ENCODE results near the gene SIK1. TPM values are rescaled to one million over a fixed set of nuclear protein-coding genes. Genes with fewer than 3 reads are reported as not detected.
A peak's percentile ranks its signal among the peaks of the same experiment; 100 is the strongest.
"Not testable (repeated sequence)": the region's sequence is repeated elsewhere in the genome, so short reads cannot be mapped to it uniquely, and the experiment has no call there.

Gene SIK1
- total RNA-seq = 8.0 TPM
- long read RNA-seq, full-length matches to known transcripts = 1 of 4 reads
- long read RNA-seq, partial matches to known transcripts = 1 of 4 reads
- long read RNA-seq, other reads (novel, unspliced or antisense) = 2 of 4 reads

DNA sequence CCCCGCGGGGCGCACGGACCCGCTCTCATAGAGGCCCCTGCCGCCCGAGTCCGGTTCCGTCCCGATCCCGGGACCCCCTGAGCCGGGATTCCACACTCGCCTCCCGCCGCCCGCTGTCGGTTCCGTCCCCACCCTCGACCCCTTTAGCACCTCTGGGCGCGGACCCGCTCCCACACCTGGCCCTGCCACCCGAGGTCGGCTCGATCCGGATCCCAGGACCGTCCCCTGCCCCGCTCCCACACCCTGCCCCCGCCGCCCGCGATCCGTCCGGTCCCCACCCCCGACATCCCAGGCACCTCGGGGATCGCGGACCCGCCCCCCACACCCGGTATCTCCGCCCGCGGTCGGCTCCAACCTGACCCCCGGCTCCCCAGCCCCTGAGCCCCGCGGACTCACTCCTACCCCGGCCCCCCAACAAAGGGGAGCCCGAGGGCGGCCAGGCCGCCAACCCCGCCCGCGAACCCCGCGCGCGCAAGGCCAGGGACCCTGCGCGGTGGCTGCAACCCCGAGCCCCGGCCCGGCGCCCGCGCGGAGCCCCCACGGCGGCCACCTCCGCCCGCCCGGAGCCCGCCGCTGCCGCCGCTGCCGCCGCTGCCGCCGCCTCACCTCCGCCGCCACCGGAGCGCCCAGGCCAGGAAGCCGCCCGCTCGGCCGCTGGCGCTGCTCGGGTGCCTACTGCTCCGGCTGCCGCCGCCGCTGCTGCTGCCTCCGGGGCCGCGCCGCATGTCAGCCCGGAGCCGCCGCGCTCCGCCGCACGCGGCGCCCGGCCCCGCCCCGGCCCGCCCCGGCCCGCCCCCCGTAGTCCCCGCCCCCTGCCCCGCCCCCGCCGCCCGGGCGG is at the start of gene SIK1:
TSS of gene SIK1 (minus strand) at position 728 of the 838 bp plus-strand sequence. CDS start 953 bp downstream, outside the sequence.
- DNase-seq; intact Hi-C loops (cut with micrococcal nuclease): not testable (repeated sequence)
- peak; percentile 2 for ATAC-seq

DNA sequence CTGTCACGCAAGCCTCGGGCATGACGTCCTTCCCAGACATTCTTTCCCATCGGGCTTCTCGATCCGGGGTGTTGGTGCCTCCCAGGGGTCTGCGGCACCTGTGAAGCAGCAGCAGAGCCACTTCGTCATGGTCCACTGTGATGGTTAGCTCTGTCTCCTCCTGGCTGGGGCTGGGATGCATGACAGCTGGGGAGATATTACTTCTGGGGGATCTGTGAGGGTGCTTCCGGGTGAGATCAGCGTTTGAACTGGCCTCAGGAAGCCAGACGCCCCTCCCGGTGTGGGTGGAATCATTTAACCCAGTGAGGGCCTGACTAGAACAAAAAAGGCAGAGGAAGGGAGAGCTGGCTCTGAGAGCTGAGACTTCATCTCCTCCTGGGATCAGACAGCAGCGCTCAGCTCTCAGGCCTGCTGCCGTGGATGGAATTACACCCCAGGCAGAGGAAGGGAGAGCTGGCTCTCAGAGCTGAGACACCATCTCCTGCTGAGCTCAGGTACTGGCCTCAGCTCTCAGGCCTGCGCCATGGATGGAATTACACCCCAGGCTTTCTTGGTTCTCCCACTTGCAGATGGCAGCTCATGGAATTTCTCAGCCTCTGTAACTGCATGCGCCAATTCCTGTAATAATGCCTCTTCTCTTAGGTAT is 44.8 kb upstream of the SIK1 start:
- intact Hi-C loops (cut with micrococcal nuclease); DNase-seq: not testable (repeated sequence)
- ATAC-seq = peak; percentile 46

- ATAC-seq; DNase-seq; intact Hi-C loops (cut with micrococcal nuclease): not testable (repeated sequence)
Measured at GRCh38 chr21:43469719-43470458, 43.0 kb upstream of the SIK1 start.

- ATAC-seq (no peak), DNase-seq (no peak)
- intact Hi-C loops (cut with micrococcal nuclease) = no loop called here
Measured at GRCh38 chr21:43467785-43468184, 40.9 kb upstream of the SIK1 start.

GRCh38 chr21:43465159-43465558 is 38.2 kb upstream of the SIK1 start:
- ATAC-seq; DNase-seq; intact Hi-C loops (cut with micrococcal nuclease): not testable (repeated sequence)

- ATAC-seq; intact Hi-C loops (cut with micrococcal nuclease); DNase-seq: not testable (repeated sequence)
Measured at GRCh38 chr21:43463498-43464261, 36.7 kb upstream of the SIK1 start.

GRCh38 chr21:43462932-43463331 is 36.0 kb upstream of the SIK1 start:
- DNase-seq; intact Hi-C loops (cut with micrococcal nuclease); ATAC-seq: not testable (repeated sequence)

- intact Hi-C loops (cut with micrococcal nuclease); ATAC-seq: not testable (repeated sequence)
Measured at GRCh38 chr21:43460475-43460874, 33.5 kb upstream of the SIK1 start.

DNA sequence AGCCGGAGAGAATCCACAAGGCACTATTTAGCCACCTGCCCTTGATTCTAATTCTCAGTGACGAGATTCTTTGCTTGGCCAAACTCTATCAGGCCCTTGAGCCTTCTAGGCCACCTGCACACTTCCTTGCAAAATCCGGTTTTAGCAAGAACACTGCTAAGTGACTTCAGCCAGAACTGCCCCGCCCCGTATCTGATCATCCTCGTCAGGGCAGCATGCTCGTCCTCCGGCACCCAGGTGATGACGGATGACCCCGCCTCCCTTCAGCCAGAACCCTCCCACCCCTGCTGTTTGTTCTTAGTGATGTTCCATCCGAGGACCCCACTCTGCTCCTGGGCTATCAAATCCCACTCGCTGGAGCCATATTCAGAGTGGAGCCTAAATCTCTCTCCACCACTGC is 32.1 kb upstream of the SIK1 start:
- intact Hi-C loops (cut with micrococcal nuclease); DNase-seq; ATAC-seq: not testable (repeated sequence)

More at GRCh38 chr21:43460475-43460874, 33.5 kb upstream of the SIK1 start:
- not testable (repeated sequence) for DNase-seq

DNA sequence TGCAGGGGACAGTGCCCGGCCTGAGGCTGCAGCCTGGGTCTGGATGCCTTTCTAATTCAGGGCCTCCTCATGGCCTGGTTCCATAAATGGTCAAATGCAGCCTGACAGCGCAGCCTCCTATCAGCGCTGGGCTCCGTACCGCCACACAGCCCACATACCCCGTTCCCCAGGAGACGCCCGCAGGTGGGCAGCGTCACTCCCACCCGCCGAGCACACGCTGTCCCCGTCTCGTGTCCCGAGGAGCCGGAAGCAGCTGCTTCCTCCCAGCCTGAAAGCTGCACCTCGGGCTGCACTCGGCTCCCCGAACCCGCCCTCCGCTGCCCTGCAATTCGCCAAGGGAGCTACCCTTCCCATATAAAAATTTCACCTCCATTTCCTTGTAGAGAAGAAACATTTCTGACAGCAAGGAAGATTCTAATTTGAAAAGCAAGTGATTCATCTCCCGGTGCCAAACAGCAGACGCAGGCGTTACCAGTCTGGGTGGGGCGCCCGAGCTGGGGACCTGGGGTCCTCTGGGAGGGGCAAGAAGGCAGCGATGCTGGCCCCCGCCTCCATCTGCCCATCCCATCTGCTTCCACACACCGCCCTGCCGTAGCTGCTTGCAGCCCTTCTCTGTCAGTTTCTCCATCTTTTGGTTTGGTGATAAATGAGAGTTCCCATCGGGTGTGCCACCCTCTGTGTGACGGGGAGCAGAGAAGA is 29.8 kb upstream of the SIK1 start:
- intact Hi-C loops (cut with micrococcal nuclease) = not testable (repeated sequence)
- ATAC-seq = peak; percentile 81

DNA sequence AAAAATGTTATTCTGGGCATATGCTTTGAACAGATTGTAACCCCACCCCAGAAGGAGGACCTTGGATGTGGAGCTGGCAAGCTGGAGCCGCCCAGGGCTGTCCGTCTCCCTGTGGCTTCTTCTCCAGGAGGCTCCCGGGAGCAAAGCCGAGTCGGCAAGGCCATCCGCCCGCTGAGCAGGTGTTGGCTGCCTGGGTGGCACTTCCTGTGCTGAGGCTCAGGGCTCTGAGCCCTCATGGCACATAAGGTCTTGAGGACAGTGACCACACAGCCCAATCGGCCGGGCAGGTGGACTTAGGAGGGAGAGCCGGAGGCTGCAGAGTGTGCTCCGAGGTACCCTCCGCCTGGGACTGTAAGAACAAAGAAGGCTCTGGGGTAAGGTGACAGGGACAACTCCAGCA is 28.8 kb upstream of the SIK1 start:
- intact Hi-C loops (cut with micrococcal nuclease); DNase-seq; ATAC-seq: not testable (repeated sequence)

More for the DNA sequence above, 29.8 kb upstream of the SIK1 start:
- not testable (repeated sequence) for DNase-seq

DNA sequence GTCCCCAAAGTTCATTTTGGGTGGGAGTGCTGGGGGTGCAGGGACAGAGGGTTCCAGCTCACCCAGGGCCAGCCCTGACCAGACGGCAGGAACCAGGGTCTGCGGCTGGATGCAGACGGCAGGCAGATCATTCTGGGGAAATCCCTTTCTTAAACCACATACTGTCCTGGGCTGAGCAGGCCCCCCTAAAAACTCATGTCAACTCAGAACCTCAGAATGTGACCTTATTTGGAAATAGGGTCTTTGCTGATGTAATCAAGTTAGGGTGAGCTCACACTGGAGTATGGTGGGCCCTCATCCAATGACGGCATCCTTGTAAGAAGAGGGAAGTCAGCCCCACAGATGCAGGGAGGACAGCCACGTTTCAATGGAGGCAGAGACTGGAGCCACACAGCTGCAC is 27.2 kb upstream of the SIK1 start:
- ATAC-seq; intact Hi-C loops (cut with micrococcal nuclease); DNase-seq: not testable (repeated sequence)

DNA sequence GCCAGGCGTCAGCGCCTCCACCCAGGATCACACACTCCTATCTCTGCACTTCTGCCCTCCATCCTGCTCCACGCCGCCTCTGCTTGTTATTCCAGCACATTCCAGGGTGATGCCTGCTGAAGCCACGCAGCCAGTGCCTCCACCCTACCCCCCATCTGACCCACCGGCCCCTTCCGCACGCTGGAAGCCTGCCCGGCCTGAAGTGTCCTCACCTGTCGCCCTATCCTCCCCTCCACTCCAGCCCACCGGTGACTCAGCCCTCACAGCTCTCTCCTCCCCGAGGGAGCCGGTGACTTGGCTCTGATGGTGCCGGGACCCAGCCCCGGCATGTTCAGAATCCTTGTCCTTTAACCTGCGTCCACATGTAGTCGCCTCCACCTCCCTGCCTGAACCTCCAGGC is 24.9 kb upstream of the SIK1 start:
- ATAC-seq; intact Hi-C loops (cut with micrococcal nuclease): not testable (repeated sequence)

DNA sequence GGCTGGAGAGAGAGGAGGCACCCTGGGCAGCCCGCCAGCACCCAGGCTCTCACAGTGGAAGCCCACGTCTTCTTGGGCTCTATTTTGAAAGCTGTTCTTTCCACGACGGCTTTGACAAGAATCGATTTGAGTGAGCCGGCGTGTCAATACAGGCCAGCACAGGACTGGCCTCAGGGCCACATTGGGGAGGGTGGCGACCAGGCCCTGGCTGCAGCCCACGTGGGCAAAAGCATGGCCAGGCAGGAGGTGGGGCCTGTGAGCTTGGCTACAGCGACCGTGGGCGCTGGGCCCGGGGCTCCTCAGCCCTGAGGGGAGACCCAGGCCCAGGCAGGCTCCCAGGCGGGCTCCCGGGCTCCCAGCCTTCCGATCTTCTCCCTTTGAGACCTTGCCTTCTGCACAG is 23.4 kb upstream of the SIK1 start:
- DNase-seq; intact Hi-C loops (cut with micrococcal nuclease): not testable (repeated sequence)
- ATAC-seq = peak; percentile 42

More for the DNA sequence above, 24.9 kb upstream of the SIK1 start:
- DNase-seq = not testable (repeated sequence)

DNA sequence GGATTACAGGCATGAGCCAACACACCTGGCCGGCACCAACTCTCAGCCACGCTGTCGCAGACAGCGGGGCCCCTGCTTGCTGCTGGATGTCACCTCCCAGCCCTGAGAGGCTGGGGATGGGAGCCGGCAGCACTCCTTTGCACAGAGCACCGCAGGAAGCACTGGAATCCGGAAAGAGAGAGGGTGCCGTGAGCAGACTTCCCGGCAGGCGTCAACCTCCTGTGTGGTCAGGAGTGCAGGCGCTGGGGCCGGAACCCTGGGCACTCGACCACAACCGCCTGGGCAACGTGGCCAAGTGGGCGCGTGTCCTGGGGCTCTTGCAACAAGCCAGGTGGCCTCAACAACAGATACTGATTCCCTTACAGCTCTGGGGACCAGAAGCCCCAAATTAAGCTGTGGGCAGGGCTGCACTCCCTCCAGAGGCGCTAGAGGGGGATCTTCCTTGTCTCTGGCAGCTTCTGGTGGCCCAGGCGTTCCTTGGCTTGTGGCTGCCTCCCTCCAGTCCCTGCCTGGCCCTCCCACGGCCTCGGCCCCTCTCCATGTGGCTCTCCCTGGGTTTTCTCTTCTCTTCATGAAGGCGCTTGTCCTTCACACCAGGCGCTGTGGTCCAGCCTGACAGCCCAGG is 20.5 kb upstream of the SIK1 start:
- ATAC-seq = peak; percentile 19
- intact Hi-C loops (cut with micrococcal nuclease); DNase-seq: not testable (repeated sequence)

GRCh38 chr21:43446277-43446932 is 19.5 kb upstream of the SIK1 start:
- intact Hi-C loops (cut with micrococcal nuclease); ATAC-seq; DNase-seq: not testable (repeated sequence)

- ATAC-seq = not testable (repeated sequence)
Measured at GRCh38 chr21:43444524-43444923, 17.6 kb upstream of the SIK1 start.

More at GRCh38 chr21:43444524-43444923, 17.6 kb upstream of the SIK1 start:
- DNase-seq; intact Hi-C loops (cut with micrococcal nuclease): not testable (repeated sequence)
